Natural killer cell treated with Interleukin-12 subunit alpha and Interleukin-12 subunit beta and Interleukin-15 and Interleukin-18, amount 100 ng/mL, for 72 hours (primary cell): ENCODE measurements around the gene SLC12A6. TPM values are rescaled to one million over a fixed set of nuclear protein-coding genes. Genes with fewer than 3 reads are reported as not detected.
"Not testable (repeated sequence)": the region's sequence is repeated elsewhere in the genome, so short reads cannot be mapped to it uniquely, and the experiment has no call there.

Experiments used
- ATAC-seq, 2 donors: fragments of 150-1000 bp; cut with Tn5 transposase in 1 of 2; sonication (Bioruptor Pico), chemical (Tn5 transposase) in 1 of 2; 2 replicates each; pipeline ENCODE4 v1.10.0; 2021
- DNase-seq: peaks from one replicate; pipeline ENCODE4 v3.0.0; 2022; ENCODE audit warnings: low spot score
- H3K27ac Mint-ChIP-seq, 2 donors: 1 replicate in 1 of 2; 2 replicates in 1 of 2; pipeline ENCODE4 v1.8.0; 2022; ENCODE audit warnings: mixed read lengths in 2 of 2, mild to moderate bottlenecking in 1 of 2, moderate library complexity in 1 of 2
- H3K27me3 Mint-ChIP-seq, 2 donors: 1 replicate in 1 of 2; 2 replicates in 1 of 2; pipeline ENCODE4 v1.8.0; 2022; ENCODE audit warnings: mixed read lengths in 2 of 2
- H3K36me3 Mint-ChIP-seq: one replicate; pipeline ENCODE4 v1.8.0; 2022; ENCODE audit warnings: mixed read lengths
- H3K4me1 Mint-ChIP-seq, 2 donors: 1 replicate in 1 of 2; 2 replicates in 1 of 2; pipeline ENCODE4 v1.8.0; 2022; ENCODE audit warnings: low read depth in 2 of 2, mixed read lengths in 2 of 2, mild to moderate bottlenecking in 1 of 2
- H3K4me3 Mint-ChIP-seq: one replicate; pipeline ENCODE4 v1.8.0; 2022; ENCODE audit warnings: mixed read lengths
- H3K9me3 Mint-ChIP-seq: 2 replicates; pipeline ENCODE4 v1.8.0; 2022; ENCODE audit warnings: mixed read lengths
- total RNA-seq, 2 donors: library from RNA; stranded (reverse); gene quantifications; one replicate each; pipeline ENCODE4 v1.2.3, GENCODE V29; 2022

The SLC12A6 gene
- total RNA-seq, 2 donors from 2014 or later, result 49.5 to 67.3 TPM

DNA sequence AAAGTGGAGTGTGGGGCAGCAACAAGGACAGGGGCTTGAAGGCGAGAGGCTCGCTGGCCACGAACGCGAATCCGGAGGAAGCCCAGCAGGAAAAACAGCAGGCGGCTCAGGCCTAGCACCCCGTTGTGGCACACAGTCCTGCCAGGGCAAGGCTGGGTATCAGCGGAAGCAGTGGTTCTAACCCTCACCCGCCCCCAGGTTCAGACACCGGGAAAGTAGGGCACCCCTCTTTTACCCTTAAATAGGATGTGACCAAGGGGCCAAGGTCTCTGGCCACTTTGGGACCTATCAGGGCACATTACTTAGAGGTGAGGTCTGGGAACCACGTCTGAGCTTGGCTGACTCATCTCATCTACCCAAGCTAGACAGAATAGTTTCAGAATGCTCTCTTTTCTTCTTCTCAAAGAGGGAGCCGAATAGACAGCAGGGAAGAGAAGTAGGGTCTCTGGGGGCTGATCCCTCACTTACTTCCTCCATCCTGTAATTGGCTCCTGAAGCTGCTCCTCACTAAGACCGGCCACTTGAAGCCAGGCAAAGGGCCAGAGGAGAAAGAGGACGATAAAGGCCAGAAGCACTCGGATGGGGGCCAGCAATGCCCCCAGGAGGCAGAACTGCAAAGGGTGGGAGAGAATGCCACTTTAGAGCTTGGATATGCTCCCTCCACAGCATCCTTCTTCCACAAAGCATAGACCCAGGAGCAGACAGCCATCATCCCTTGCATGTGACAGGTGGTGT lies 27.7 kb upstream of the SLC12A6 start:
- H3K27me3 Mint-ChIP-seq, result no peaks in the 10 kb centered on the region
- H3K36me3 Mint-ChIP-seq, result peaks cover 5% of the 10 kb centered on the region
- peak overlapping the region; percentile 99 for H3K4me3 Mint-ChIP-seq
- H3K4me1 Mint-ChIP-seq, result peaks cover 24 to 27% of the 10 kb centered on the region in 2 donors
- DNase-seq (no peak), ATAC-seq (no peak)
- H3K9me3 Mint-ChIP-seq, result no peaks in the 10 kb centered on the region
- H3K27ac Mint-ChIP-seq, result peak overlapping the region; percentile 70 to 90

GRCh38 chr15:34364041-34364440 lies 26.5 kb upstream of the SLC12A6 start:
- Mint-ChIP-seq H3K9me3 (no peaks in the 10 kb centered on the region), H3K27ac (no peak overlapping the region), H3K36me3 (peaks cover 5% of the 10 kb centered on the region), H3K27me3 (no peaks in the 10 kb centered on the region), H3K4me3 (no peak overlapping the region), H3K4me1 (peaks cover 24% of the 10 kb centered on the region in 2 donors)
- no peak for DNase-seq
- no peak for ATAC-seq

GRCh38 chr15:34362047-34362773 lies 24.6 kb upstream of the SLC12A6 start:
- Mint-ChIP-seq H3K4me3 (no peak overlapping the region), H3K9me3 (no peaks in the 10 kb centered on the region), H3K27ac (peak overlapping the region; percentile 32 to 57), H3K4me1 (peaks cover 14 to 15% of the 10 kb centered on the region in 2 donors), H3K27me3 (no peaks in the 10 kb centered on the region), H3K36me3 (peaks cover 10% of the 10 kb centered on the region)
- DNase-seq (no peak), ATAC-seq (no peak)

DNA sequence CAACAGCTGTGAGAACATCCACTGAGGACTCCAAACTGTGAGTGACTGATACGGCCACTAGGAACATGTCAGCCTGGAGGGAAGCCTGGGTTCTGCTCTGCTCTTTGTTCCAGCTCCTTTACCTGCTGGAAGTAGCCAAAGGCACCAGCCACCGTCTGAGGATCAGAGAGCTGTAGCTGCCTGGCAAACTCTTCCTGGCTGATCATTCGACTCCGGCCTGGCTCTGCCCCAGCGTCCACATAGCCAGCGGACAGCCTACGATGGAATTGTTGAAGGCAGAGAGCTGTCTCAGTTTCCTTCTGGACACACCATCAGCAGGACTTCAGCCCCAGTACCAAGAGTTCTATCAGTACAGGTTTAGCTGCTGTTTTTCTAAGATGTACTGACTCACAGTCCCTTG lies 23.7 kb upstream of the SLC12A6 start:
- Mint-ChIP-seq H3K4me3 (no peak overlapping the region), H3K36me3 (peaks cover 10% of the 10 kb centered on the region), H3K9me3 (no peaks in the 10 kb centered on the region), H3K27ac (peak overlapping the region in 1 of 2 donors; percentile 32), H3K4me1 (peaks cover 10% of the 10 kb centered on the region in 2 donors), H3K27me3 (no peaks in the 10 kb centered on the region)
- ATAC-seq (no peak), DNase-seq (no peak)

- H3K27ac Mint-ChIP-seq, result no peak overlapping the region
- H3K4me1 Mint-ChIP-seq, result peaks cover 1 to 2% of the 10 kb centered on the region in 2 donors
- ATAC-seq, result no peak
- peaks cover 10% of the 10 kb centered on the region for H3K36me3 Mint-ChIP-seq
- DNase-seq, result no peak
- no peak overlapping the region for H3K4me3 Mint-ChIP-seq
- H3K9me3 Mint-ChIP-seq, result no peaks in the 10 kb centered on the region
- H3K27me3 Mint-ChIP-seq, result no peaks in the 10 kb centered on the region
These were observed 22.7 kb upstream of the SLC12A6 start for GRCh38 chr15:34360298-34360697.

DNA sequence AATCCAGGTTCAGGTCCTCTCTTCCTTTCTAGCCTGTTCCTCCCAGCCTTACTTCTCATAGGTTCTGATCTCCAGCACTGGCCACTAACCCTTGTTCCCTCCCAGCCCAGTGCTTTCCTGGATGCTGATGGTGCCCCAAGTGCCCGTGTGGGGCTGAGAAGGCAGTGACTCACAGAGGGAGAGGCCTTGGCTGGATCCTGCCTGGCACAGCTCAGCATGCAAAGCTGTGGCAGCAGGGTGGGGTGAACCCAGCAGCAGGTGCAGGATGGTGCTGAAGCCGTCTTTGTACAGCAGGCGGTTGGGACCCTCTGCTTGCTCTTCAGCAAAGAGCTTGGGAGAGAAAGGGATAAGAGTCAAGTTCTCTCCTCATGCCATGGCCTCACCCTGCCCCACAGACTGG lies 21.8 kb upstream of the SLC12A6 start:
- Mint-ChIP-seq H3K4me1 (peaks cover 0 to 2% of the 10 kb centered on the region in 2 donors), H3K9me3 (no peaks in the 10 kb centered on the region), H3K27ac (no peak overlapping the region), H3K4me3 (no peak overlapping the region), H3K27me3 (no peaks in the 10 kb centered on the region), H3K36me3 (peaks cover 10% of the 10 kb centered on the region)
- ATAC-seq (no peak), DNase-seq (no peak)

DNA sequence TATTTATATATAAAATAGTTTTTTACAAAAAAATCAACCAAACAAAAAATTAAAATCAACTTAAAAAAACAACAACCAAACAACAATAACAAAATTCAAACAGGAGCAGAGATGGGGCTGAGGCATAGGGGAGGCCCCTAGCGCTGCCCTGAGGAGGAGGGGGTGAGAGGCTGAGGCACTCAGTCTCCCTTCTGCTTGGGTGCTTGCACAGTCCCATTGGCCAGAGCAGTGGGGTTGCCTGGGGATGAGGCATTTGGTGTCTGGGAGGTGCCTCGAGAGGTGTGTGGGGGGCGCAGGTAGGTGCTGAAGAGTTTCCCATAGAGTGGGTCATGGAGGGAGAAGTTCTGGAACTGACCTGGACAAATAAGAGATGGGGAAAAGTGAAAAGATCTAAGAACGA lies 21.4 kb upstream of the SLC12A6 start:
- no peaks in the 10 kb centered on the region for H3K27me3 Mint-ChIP-seq
- no peak overlapping the region for H3K27ac Mint-ChIP-seq
- no peak for DNase-seq
- no peak overlapping the region for H3K4me3 Mint-ChIP-seq
- no peak for ATAC-seq
- H3K36me3 Mint-ChIP-seq, result peaks cover 10% of the 10 kb centered on the region
- H3K9me3 Mint-ChIP-seq, result no peaks in the 10 kb centered on the region
- H3K4me1 Mint-ChIP-seq, result peaks cover 0 to 2% of the 10 kb centered on the region in 2 donors

DNA sequence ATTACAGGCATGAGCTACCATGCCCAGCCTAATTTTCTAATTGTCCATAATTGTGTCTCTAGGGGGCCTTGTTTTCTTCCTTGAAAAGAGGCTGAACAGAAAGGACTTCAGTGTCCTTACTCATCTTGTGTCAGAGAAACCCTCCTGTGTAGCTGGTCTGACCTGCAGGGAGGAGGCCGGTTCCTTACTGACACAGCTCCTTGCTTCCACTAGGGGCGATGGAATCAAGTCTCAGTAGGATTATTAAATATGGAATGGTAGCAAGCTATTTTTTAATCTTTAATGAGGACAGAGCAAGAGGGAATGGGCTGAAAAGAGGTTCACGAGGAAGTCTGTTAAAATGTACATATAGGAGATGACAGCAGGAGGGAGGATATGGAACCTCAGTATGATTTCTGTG lies 20.8 kb upstream of the SLC12A6 start:
- Mint-ChIP-seq H3K4me1 (peaks cover 0 to 2% of the 10 kb centered on the region in 2 donors), H3K9me3 (no peaks in the 10 kb centered on the region), H3K27me3 (no peaks in the 10 kb centered on the region), H3K27ac (no peak overlapping the region), H3K36me3 (peaks cover 10% of the 10 kb centered on the region), H3K4me3 (no peak overlapping the region)
- DNase-seq (no peak), ATAC-seq (no peak)

DNA sequence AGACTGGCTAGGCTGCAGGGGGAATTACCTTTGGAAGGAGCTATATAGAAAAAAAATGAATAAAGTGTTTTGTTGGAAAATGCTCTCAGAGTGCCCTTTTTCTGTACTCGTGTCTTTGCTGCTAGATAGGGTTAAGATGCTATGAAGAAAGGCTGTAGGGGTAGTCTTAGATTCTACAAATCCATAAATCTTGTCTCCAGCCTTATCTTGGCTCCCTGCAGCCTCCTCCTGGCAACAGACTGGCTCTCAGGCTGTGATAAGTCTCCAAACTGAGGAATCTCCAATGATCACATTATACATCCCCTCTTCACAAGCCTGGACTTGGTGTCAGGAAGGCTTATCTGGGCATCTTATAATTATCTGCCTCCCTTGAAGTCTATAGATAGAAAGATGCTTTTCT lies 20.1 kb upstream of the SLC12A6 start:
- ATAC-seq (no peak), DNase-seq (no peak)
- no peak overlapping the region for H3K4me3 Mint-ChIP-seq
- H3K36me3 Mint-ChIP-seq, result peaks cover 10% of the 10 kb centered on the region
- H3K27me3 Mint-ChIP-seq, result no peaks in the 10 kb centered on the region
- no peaks in the 10 kb centered on the region for H3K9me3 Mint-ChIP-seq
- H3K4me1 Mint-ChIP-seq, result peaks cover 0 to 2% of the 10 kb centered on the region in 2 donors
- H3K27ac Mint-ChIP-seq, result no peak overlapping the region

GRCh38 chr15:34355241-34355640 lies 17.7 kb upstream of the SLC12A6 start:
- peaks cover 5% of the 10 kb centered on the region for H3K36me3 Mint-ChIP-seq
- no peak for ATAC-seq
- no peaks in the 10 kb centered on the region for H3K27me3 Mint-ChIP-seq
- no peak overlapping the region for H3K27ac Mint-ChIP-seq
- H3K4me1 Mint-ChIP-seq, result no peaks in the 10 kb centered on the region
- no peaks in the 10 kb centered on the region for H3K9me3 Mint-ChIP-seq
- no peak for DNase-seq
- no peak overlapping the region for H3K4me3 Mint-ChIP-seq

DNA sequence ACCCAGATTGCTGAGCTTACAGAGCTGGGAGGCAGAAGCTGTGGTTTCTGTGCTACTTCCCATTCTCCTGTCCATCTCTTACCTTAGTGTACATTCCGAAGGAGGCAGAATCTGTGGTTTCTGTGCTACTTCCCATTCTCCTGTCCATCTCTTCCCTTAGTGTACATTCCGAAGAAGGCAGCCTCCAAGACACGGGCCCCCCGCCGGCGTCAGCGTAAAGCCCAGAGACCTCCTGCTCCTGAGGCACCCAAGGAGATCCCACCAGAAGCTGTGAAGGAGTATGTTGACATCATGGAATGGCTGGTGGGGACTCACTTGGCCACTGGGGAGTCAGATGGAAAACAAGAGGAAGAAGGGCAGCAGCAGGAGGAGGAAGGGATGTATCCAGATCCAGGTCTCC lies 16.7 kb upstream of the SLC12A6 start:
- H3K27ac Mint-ChIP-seq, result no peak overlapping the region
- no peaks in the 10 kb centered on the region for H3K27me3 Mint-ChIP-seq
- H3K36me3 Mint-ChIP-seq, result peaks cover 5% of the 10 kb centered on the region
- no peak for DNase-seq
- no peak for ATAC-seq
- H3K4me1 Mint-ChIP-seq, result no peaks in the 10 kb centered on the region
- no peak overlapping the region for H3K4me3 Mint-ChIP-seq
- no peaks in the 10 kb centered on the region for H3K9me3 Mint-ChIP-seq

GRCh38 chr15:34353627-34354026 lies 16.0 kb upstream of the SLC12A6 start:
- ATAC-seq (no peak), DNase-seq (no peak)
- Mint-ChIP-seq H3K27me3 (no peaks in the 10 kb centered on the region), H3K9me3 (no peaks in the 10 kb centered on the region), H3K4me3 (no peak overlapping the region), H3K27ac (no peak overlapping the region), H3K4me1 (no peaks in the 10 kb centered on the region), H3K36me3 (peaks cover 5% of the 10 kb centered on the region)

DNA sequence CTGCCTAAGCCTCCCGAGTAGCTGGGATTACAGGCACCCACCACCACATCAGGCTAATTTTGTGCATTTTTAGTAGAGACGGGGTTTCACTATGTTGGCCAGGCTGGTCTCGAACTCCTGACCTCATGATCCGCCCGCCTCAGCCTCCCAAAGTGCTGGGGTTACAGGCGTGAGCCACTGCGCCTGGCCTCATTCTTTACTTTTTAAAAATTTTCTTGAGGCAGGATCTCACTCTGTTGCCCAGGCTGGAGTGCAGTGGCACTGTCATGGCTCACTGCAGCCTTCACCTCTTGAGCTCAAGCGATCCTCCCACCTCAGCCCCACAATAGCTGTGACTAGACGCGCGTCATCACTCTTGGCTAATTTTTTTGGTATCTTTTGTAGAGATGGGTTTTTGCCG lies 15.4 kb upstream of the SLC12A6 start:
- H3K4me3 Mint-ChIP-seq, H3K4me1 Mint-ChIP-seq, H3K27ac Mint-ChIP-seq, H3K36me3 Mint-ChIP-seq, H3K9me3 Mint-ChIP-seq, DNase-seq, ATAC-seq, H3K27me3 Mint-ChIP-seq: not testable (repeated sequence)

- Mint-ChIP-seq H3K36me3 (no peaks in the 10 kb centered on the region), H3K9me3 (no peaks in the 10 kb centered on the region), H3K27me3 (no peaks in the 10 kb centered on the region), H3K27ac (no peak overlapping the region), H3K4me1 (no peaks in the 10 kb centered on the region), H3K4me3 (no peak overlapping the region)
- DNase-seq (no peak), ATAC-seq (no peak)
These were observed 12.2 kb upstream of the SLC12A6 start for GRCh38 chr15:34349769-34350168.
